ENCODE results near the gene CES5A. TPM values are rescaled to one million over a fixed set of nuclear protein-coding genes. Genes with fewer than 3 reads are reported as not detected.

The CES5A gene, protein sequence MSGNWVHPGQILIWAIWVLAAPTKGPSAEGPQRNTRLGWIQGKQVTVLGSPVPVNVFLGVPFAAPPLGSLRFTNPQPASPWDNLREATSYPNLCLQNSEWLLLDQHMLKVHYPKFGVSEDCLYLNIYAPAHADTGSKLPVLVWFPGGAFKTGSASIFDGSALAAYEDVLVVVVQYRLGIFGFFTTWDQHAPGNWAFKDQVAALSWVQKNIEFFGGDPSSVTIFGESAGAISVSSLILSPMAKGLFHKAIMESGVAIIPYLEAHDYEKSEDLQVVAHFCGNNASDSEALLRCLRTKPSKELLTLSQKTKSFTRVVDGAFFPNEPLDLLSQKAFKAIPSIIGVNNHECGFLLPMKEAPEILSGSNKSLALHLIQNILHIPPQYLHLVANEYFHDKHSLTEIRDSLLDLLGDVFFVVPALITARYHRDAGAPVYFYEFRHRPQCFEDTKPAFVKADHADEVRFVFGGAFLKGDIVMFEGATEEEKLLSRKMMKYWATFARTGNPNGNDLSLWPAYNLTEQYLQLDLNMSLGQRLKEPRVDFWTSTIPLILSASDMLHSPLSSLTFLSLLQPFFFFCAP
- total RNA-seq (2022; extraction: Qiagen RNA extraction; ENCODE audit: low read depth): 0.03 TPM in 1 of 5 replicates, not detected in the others

DNA sequence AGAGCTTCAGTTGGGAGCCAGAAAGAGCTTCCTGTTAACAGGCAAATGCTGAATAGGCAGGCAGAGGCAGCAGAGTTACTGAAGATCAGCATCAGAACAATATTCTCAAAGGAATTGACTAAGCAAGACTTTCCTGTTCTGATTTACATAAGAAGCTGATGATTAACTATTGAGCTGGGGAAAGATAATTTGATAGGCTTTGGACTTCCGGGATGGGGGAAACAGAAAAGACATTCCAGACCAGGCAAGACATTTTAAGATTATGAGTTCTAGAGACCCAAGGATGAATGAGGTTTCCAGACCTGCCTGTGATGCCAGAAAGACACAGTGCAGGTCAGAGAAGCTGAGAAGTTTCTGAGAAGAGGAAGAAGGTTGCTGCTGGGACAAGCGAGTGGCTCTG lies at the start of gene CES5A:
Gene CES5A (minus strand): TSS at position 101 of the 400 bp plus-strand sequence. CDS start 152 bp downstream, outside the sequence.

DNA sequence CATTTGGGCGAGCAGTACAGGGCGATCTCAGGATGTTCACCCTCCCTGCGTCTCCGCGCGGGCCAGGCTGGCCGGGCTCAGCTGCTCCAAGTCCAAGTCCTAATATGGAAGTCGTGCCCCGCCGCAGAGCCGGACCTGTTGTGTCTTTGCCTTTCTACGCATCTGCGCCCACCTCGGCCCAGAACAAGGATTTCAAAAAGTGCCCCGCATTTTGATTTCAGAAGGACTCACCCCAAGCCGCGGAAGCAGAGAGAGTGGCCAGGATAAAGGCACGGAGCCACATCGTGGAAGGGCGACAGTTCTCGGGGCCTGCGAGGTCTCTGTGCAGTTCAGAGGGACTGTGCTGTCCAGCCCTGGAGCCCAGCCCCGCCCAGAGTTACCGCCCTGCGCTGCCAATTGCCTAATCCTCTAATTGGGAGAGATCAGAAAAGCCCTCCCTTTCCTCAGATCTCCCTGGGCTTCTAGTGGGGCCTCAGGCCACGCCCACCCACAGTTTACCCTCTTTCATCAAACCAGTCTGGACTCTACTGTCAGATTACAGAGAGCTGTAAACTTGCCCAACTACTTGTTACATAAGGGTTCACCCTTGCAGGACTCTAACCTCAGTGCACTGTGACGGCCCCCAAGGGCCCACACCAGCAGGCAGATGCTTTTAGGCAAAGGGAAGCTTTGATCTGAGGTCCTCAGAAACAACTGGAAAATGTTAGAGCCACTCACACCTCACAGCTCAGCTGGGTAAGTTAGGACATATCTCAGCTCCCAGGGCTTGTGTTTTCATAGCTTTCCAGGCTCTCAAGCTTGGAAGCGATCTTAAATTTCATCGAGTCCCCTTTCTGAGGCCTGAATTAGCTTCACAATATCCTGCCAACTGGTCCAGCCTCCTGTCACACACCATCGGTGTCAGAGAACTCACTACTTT lies 42.1 kb downstream of the CES5A start, which contains the start of gene CES1:
Gene CES1 (minus strand): TSS at position 324 of the 919 bp plus-strand sequence. CDS start 41 bp downstream, at position 283.

Other genes starting within 250 kb of the CES5A start
- gene SLC6A2, start 219.4 kb downstream of the CES5A start, total RNA-seq (2022; extraction: Qiagen RNA extraction; ENCODE audit: low read depth): 0.05 TPM in 2 of 5 replicates, not detected in the others
- gene CES1, start 42.3 kb downstream of the CES5A start, total RNA-seq (2022; extraction: Qiagen RNA extraction; ENCODE audit: low read depth): 29.2 to 44.5 TPM (median 35.1 TPM) in 5 replicates